CD4-positive, alpha-beta T cell treated with Interleukin-2 at 100 ng/mL for 4 hours (primary cell): ENCODE results near the gene DPEP3.
A peak's percentile ranks its signal among the peaks of the same experiment; 100 is the strongest.

ENCODE experiments used
- DNase-seq: peaks from one replicate; pipeline ENCODE4 v3.0.0-alpha.2; 2020; ENCODE audit warnings: low spot score

The DPEP3 gene

DNA sequence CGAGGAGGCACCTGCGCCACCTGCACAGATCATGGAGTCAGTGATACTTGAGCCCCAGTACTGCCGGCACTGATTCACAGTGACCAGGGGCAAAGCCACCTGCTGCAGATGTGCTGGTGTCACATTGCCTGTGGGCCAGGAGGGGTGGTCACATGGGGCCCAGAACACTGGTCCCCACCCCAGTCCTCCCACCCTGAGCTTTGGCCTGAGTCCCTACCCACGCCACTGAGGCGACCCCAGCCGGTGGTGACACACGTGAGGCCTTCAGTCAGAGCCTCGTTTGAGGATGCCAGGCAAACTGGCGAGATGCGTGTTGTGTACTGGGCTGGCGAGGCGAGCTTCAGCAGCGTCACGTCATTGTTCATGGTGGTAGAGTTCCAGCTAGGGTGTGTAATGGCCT is 50.1 kb downstream of the DPEP3 start:
- no peak for DNase-seq

DNA sequence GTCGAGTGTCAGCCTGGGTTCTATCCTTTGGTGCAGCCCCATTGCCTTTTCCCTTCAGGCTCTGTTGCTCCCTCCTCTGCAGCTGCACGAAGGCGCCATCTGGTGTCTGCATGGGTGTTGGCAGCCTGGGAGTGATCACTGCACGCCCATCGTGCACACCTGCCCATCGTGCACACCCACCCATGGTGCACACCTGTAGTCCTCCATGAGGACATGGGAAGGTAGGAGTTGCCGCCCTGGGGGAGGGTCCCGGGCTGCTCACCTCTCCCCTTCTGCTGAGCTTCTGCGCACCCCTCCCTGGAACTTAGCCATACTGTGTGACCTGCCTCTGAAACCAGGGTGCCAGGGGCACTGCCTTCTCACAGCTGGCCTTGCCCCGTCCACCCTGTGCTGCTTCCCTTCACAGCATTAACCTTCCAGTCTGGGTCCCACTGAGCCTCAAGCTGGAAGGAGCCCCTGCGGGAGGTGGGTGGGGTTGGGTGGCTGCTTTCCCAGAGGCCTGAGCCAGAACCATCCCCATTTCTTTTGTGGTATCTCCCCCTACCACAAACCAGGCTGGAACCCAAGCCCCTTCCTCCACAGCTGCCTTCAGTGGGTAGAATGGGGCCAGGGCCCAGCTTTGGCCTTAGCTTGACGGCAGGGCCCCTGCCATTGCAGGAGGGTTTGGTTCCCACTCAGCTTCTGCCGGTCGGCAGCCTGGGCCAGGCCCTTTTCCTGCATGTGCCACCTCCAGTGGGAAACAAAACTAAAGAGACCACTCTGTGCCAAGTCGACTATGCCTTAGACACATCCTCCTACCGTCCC is 51.5 kb downstream of the DPEP3 start:
- DNase-seq: peak; percentile 81

DNA sequence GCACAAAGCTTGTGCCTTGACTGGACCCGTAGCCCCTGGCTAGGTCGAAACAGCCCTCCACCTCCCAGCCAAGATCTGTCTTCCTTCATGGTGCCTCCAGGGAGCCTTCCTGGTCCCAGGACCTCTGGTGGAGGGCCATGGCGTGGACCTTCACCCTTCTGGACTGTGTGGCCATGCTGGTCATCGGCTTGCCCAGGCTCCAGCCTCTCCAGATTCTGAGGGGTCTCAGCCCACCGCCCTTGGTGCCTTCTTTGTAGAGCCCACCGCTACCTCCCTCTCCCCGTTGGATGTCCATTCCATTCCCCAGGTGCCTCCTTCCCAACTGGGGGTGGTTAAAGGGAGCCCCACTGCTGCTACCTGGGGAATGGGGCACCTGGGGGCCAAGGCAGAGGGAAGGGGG is 52.2 kb downstream of the DPEP3 start:
- no peak for DNase-seq

DNA sequence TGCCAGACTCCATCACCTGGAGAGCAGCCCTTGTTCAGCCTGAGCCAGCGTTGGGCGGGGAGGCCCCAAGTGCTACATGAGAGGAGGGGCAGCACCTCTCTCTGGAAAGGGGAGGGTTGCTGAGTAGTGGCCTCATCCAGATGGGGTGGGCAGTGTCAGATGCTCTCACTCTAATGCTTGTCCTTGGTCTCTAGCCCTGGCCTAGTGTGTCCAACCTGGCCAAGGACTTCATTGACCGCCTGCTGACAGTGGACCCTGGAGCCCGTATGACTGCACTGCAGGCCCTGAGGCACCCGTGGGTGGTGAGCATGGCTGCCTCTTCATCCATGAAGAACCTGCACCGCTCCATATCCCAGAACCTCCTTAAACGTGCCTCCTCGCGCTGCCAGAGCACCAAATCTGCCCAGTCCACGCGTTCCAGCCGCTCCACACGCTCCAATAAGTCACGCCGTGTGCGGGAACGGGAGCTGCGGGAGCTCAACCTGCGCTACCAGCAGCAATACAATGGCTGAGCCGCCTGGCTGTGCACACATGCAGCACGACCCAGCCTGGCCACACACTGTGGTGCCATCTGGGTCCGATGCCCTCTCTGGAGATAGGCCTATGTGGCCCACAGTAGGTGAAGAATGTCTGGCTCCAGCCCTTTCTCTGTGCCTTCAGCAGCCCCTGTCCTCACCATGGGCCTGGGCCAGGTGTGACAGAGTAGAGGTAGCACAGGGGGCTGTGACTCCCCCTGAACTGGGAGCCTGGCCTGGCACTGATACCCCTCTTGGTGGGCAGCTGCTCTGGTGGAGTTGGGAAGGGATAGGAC is 53.0 kb downstream of the DPEP3 start:
- DNase-seq: no peak

DNA sequence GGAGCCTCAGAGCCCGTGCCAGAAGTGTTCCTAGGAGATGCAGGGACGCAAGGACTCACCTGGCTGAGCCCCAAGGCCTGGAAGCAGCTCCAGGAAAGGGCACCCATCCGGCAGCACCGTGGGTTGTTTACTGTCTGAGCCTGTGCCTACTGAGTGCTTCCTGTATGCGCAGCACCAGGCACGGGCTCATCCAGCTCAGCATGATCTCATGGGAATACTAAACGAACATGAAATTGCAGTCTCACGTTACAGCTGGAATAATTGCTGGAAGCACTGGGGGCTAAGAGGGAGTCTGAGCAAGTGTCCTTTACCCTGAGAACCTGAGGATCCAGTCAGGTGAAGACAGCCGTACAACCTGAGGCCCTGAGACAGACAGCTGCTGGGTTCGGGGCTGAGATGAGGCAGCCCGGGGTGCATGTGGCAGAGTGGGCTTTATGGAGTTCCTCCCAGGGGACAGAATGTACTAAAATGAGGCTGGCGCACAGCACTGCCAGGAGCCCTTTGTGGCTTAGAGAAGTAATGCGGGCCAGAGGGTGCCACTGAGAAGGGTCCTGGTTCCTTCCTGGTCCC is 54.0 kb downstream of the DPEP3 start:
- no peak for DNase-seq
